ENCODE data around the gene ETV3L.

The ETV3L gene

GRCh38 chr1:157134442-157134841, 34.8 kb upstream of the ETV3L start:
- ATAC-seq, result no peak
- TF ChIP-seq POU6F1 (CRISPR knock-in tag; IDR thresholded peaks at IDR 0.05; ENCODE audit: borderline replicate concordance, low read depth), result no peak
- no peak for TF ChIP-seq RARB (CRISPR knock-in tag; IDR thresholded peaks at IDR 0.05)
- no peak for TF ChIP-seq GLIS3 (CRISPR knock-in tag; IDR thresholded peaks at IDR 0.05)
- TF ChIP-seq TCF4 (CRISPR knock-in tag; IDR thresholded peaks at IDR 0.05; ENCODE audit: borderline replicate concordance), result no peak
- TF ChIP-seq TSHZ2 (CRISPR knock-in tag; IDR thresholded peaks at IDR 0.05), result no peak
- no peak for TF ChIP-seq ZNF8 (CRISPR knock-in tag; IDR thresholded peaks at IDR 0.05)
- no peak for TF ChIP-seq CSRNP3 (CRISPR knock-in tag; IDR thresholded peaks at IDR 0.05)
- TF ChIP-seq ZNF565 (CRISPR knock-in tag; conservative IDR thresholded peaks at IDR 0.05; ENCODE audit: low read depth), result no peak
- no peak for TF ChIP-seq ZC3H10 (CRISPR knock-in tag; IDR thresholded peaks at IDR 0.05)
- no peak for TF ChIP-seq PATZ1 (CRISPR knock-in tag; IDR thresholded peaks at IDR 0.05; ENCODE audit: borderline replicate concordance)
- no peak for TF ChIP-seq CSDC2 (CRISPR knock-in tag; IDR thresholded peaks at IDR 0.05)
- no peak for TF ChIP-seq ISL1 (CRISPR knock-in tag; IDR thresholded peaks at IDR 0.05)
- no peak for TF ChIP-seq BACH2 (CRISPR knock-in tag; IDR thresholded peaks at IDR 0.05; ENCODE audit: borderline replicate concordance)
- no peak for TF ChIP-seq TOX (CRISPR knock-in tag; IDR thresholded peaks at IDR 0.05; ENCODE audit: borderline replicate concordance)
- TF ChIP-seq ZNF70 (CRISPR knock-in tag; IDR thresholded peaks at IDR 0.05), result no peak
- TF ChIP-seq ZFP3 (CRISPR knock-in tag; IDR thresholded peaks at IDR 0.05), result no peak
- TF ChIP-seq PPARA (CRISPR knock-in tag; IDR thresholded peaks at IDR 0.05; ENCODE audit: borderline replicate concordance), result no peak

GRCh38 chr1:157133426-157133825, 33.8 kb upstream of the ETV3L start:
- ATAC-seq, result no peak
- TF ChIP-seq RARB (CRISPR knock-in tag; IDR thresholded peaks at IDR 0.05), result no peak
- no peak for TF ChIP-seq TCF4 (CRISPR knock-in tag; IDR thresholded peaks at IDR 0.05; ENCODE audit: borderline replicate concordance)
- TF ChIP-seq ZC3H10 (CRISPR knock-in tag; IDR thresholded peaks at IDR 0.05), result no peak
- no peak for TF ChIP-seq GLIS3 (CRISPR knock-in tag; IDR thresholded peaks at IDR 0.05)
- TF ChIP-seq ZNF70 (CRISPR knock-in tag; IDR thresholded peaks at IDR 0.05), result no peak
- TF ChIP-seq PATZ1 (CRISPR knock-in tag; IDR thresholded peaks at IDR 0.05; ENCODE audit: borderline replicate concordance), result no peak
- TF ChIP-seq TSHZ2 (CRISPR knock-in tag; IDR thresholded peaks at IDR 0.05), result no peak
- no peak for TF ChIP-seq OSR1 (CRISPR knock-in tag; IDR thresholded peaks at IDR 0.05)
- TF ChIP-seq CSRNP3 (CRISPR knock-in tag; IDR thresholded peaks at IDR 0.05), result no peak

All from SK-N-SH treated with all-trans-retinoic acid at 6 μM for 48 hours (cell line).